ENCODE measurements around the gene TMEM53. TPM values are rescaled to one million over a fixed set of nuclear protein-coding genes. Genes with fewer than 3 reads are reported as not detected.
"Not testable (repeated sequence)": the region's sequence is repeated elsewhere in the genome, so short reads cannot be mapped to it uniquely, and the experiment has no call there.

TMEM53 gene
- total RNA-seq, 1 experiment from 2014 or later, result 4.2 TPM

DNA sequence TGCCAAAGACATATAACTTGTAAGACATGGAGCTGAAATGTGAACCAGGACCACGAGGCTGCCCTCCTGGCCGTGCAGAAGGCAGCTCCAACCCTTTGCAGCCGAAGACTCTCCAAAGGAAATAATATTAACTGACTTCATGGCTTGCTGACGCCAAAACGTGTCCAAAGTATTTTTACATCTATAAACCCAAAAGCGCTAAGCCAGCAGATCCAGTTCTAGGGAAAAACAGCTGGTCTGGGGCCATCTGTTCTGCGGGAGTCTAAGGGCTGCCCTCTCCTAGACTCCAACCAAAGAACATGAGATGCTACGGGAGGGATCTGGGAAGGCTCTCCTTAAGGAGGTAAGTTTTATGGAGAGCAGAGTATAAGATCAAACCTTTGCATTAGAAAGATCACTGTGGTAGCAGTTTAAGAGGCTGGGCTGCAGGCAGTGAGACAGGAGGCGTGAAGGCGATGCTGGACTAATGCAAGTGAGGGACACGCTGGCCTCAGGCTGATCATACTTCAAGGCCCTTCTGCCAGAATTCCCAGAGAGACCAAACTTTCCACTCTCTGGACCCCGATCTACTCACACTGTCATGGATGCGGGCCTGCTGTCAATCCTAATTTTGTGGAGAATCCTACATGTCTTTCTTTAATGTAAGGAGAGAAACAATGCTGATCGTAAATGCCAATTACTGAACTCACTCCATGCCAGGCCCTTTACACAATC, 1.2 kb downstream of the TMEM53 start:
- DNase-seq (ENCODE audit: low read depth), result no peak

GRCh38 chr1:44672254-44672955, 1.9 kb downstream of the TMEM53 start:
- DNase-seq (ENCODE audit: low read depth), result peak; percentile 94

GRCh38 chr1:44670751-44671640, 3.3 kb downstream of the TMEM53 start:
- no peak for DNase-seq (ENCODE audit: low read depth)

DNA sequence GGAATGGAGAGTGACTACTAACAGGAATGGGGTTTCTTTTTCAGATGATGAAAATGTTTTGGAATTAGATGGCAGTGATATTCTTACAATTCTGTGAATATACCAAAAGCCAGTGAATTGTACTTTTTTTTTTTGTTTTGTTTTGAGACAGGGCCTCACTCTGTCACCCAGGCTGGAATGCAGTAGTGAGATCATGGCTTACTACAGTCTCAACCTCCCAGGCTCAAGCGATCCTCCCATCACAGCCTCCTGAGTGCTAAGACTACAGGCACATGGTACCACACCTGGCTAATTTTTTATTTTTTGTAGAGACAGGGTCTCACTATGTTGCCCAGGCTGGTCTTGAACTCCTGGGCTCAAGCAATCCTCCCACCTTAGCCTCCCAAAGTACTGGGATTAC, 7.6 kb downstream of the TMEM53 start:
- DNase-seq (ENCODE audit: low read depth), result not testable (repeated sequence)

DNA sequence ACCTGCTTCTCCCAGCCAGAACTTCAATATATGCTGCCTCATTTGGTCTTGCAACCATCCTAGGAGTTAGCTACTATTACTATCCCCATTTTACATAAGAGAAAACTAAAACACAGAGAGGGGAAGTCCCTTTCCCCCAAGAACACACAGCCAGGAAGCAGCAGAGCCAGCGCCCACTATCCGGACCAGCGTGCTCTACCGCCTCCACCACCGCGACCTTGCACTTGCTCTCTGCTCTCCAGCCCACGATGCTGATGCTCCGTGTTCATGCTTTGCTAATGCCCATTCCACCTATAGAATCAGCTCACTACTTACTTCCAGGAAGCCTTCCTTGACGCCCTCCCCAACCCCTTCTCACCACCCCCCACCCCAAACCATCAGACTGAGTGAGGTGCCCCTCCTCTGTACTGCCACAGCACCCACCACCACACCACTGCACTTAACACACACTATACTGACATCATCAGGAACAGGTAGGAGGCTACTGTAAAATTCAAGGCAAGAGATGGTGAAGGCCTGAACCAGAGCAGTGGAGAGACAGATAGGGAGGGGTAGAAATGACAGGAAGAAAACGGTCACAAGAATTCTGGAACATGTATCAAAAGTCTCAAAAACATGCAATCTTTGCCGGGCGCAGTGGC, 9.4 kb downstream of the TMEM53 start:
- no peak for DNase-seq (ENCODE audit: low read depth)

DNA sequence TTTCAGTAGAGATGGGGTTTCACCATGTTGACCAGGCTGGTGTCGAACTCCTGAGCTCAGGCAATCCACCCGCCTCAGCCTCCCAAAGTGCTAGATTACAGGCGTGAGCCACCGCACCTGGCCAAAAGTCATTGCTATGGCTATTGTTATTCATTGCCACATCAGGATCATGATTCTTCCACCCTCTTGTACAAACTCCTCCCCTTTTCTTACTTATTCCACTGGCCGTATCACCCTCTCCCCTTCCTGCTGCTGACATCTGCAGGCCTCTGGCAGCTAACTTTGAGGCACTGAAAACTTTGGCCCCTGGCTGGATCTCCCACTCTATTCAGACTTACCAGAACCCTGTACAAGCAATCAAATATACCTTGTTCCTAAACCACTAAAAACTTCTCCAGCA, 10.9 kb downstream of the TMEM53 start:
- no peak for DNase-seq (ENCODE audit: low read depth)

DNA sequence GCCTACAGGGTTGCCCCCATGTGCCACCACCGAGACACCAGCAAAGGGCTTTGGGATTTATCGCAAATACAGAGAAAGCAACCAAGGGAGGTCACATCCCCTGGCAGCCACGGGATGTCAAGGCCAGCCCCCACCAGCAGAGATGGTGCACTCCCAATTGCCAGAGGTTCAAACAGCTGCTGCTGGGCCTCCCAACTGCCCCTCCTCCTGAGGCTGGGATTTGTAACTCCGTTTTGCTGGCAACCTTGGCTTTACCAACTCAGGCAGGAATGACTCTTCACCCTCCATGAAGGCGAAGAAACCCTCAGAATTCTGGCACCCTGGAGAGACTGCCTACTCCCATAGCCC, 11.6 kb downstream of the TMEM53 start:
- no peak for DNase-seq (ENCODE audit: low read depth)

- DNase-seq (ENCODE audit: low read depth), result no peak
Observed at GRCh38 chr1:44661781-44662682, 12.2 kb downstream of the TMEM53 start.

GRCh38 chr1:44660176-44660575, 14.1 kb downstream of the TMEM53 start:
- DNase-seq (ENCODE audit: low read depth), result no peak

DNA sequence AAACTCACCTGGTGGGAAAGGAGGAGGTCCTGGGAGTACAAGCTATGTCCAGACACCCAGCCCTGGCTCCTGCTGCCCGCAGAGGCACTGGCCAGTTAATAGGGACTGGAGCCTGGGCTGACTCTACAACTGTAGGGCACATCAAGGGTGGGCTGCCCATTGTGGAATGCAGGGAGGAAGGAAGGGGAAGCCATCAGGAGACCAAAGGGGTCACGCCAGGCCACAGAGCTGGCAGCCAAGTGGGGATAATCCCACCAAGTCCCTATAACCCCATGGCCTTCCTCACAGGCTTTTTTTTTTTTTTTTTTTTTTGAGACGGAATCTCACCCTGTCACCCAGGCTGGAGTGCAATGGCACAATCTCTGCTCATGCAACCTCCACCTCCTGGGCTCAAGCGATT, 14.7 kb downstream of the TMEM53 start:
- no peak for DNase-seq (ENCODE audit: low read depth)

GRCh38 chr1:44655609-44656008, 18.7 kb downstream of the TMEM53 start:
- DNase-seq (ENCODE audit: low read depth), result peak; percentile 45

DNA sequence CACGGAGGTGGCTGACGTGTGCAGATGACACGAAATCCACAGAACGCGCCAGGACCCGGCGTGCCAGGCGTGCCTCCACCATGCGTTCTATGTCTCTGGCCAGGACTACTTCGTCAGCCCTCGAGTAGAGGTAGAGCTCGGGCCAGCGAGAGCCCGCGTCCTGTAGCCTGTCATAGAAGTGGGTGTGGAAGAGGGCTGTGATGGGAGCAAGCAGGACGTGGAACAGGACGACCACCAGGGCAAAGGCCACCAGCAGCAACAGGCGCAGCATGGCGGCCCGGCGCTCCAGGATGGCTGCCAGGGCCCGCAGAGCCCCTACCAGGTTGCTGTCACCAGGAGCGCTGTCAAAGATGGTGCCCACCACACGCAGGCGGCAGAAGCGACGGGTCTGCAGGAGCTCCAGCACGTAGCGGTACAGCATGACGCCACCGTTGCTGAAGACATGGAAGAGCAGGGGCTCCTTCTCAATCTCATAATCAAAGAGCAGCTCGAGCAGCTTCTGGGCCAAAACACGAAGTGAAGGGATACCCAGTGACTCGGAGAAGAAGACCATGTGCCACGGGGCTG, 19.6 kb downstream of the TMEM53 start:
- DNase-seq (ENCODE audit: low read depth), result no peak

DNA sequence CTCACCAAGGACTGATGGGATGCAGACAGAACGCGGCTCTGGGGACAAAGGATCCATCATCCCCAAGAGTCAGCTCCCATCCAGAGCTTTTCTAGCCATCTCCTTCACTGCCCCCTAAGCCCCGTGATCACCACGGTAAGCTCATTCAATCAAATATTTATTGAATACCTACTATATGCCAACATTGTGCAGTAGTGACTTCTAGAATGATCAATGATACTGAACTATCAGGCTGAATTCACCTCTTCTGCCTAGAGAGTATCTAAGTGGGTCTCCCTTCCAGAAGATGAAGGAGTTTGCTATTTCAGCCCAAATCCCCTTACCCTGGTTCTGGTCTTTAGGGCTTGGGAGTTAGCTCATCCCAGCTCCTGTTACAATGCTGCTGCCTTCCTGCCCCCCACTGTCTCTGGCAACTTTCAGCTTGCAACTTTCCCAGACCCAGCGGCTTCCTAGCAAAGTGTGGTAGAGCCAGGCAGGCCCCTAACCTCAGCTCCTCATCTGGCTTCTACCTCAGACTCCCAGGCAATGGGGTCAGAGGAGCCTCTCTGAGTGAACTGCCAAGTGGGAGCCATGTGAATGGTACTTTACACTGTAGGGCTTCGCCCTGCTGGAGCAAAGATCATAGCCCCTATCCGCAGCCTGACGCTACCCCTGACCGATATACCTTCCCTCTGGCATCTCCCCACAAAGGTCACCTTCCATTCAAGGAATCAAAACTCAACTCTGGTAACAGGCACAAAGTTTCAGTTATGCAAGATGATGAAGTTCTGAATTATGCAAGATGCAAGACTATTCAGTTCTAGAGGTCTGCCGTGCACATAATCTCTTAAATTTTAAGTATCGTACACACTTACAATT, 20.9 kb downstream of the TMEM53 start:
- DNase-seq (ENCODE audit: low read depth), result no peak

GRCh38 chr1:44652445-44653106, 21.7 kb downstream of the TMEM53 start:
- DNase-seq (ENCODE audit: low read depth), result peak; percentile 58

DNA sequence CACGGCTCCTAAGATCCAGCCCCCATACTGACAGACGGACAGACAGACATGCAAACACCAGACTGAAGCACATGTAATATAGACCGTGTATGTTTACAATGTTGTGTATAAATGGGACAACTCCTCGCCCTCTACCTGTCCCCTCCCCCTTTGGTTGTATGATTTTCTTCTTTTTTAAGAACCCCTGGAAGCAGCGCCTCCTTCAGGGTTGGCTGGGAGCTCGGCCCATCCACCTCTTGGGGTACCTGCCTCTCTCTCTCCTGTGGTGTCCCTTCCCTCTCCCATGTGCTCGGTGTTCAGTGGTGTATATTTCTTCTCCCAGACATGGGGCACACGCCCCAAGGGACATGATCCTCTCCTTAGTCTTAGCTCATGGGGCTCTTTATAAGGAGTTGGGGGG, 23.2 kb downstream of the TMEM53 start:
- no peak for DNase-seq (ENCODE audit: low read depth)

DNA sequence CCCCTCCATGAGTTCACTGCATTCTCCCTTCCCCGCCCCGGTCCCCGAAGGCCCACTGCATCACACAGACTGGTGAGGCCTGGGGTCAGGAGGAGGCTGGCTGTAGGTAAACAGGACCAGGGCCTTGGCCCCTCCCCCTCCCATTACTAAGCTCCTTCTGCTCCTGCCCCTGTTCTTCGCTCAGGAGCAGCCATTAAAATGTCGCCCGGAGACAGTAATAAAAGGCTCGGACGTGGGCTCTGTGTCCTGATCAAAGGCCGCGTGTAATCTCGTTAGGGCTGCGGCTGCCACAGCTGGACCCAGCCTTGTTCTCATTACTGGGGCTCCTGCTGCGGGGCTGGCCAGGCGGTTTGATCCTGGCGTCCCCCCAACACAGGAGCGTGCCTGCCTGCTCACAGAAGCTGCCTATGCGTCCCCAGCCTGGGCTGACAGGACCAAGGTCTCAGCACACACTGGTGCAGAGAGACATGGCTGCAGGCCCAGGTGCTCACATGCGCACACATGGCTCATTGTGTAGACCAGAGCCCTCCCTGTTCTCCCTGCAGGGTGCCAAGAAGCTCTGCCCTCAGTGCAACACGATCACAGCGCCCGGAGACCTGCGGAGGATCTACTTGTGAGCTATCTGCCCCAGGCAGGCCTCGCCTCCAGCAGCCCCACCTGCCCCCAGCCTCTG, 24.0 kb downstream of the TMEM53 start:
- DNase-seq (ENCODE audit: low read depth), result no peak

GRCh38 chr1:44649788-44650158, 24.5 kb downstream of the TMEM53 start:
- no peak for DNase-seq (ENCODE audit: low read depth)
